ENCODE results near the gene TTC9B.

Gene TTC9B

GRCh38 chr19:40242480-40242879 is 24.3 kb upstream of the TTC9B start:
- no peak for TF ChIP-seq CTCF (IDR thresholded peaks at IDR 0.05; ENCODE audit: low read depth, low read length)
- no peak overlapping the region for H3K4me3 ChIP-seq (ENCODE audit: low read depth, low read length)

GRCh38 chr19:40241809-40242384 is 23.7 kb upstream of the TTC9B start:
- no peak for TF ChIP-seq CTCF (IDR thresholded peaks at IDR 0.05; ENCODE audit: low read depth, low read length)

GRCh38 chr19:40241125-40241808 is 23.1 kb upstream of the TTC9B start:
- TF ChIP-seq CTCF (IDR thresholded peaks at IDR 0.05; ENCODE audit: low read depth, low read length), result no peak
- H3K4me3 ChIP-seq (ENCODE audit: low read depth, low read length), result no peak overlapping the region

More at GRCh38 chr19:40241809-40242384, 23.7 kb upstream of the TTC9B start:
- no peak overlapping the region for H3K4me3 ChIP-seq (ENCODE audit: low read depth, low read length)

- H3K4me3 ChIP-seq (ENCODE audit: low read depth, low read length), result no peak overlapping the region
- TF ChIP-seq CTCF (IDR thresholded peaks at IDR 0.05; ENCODE audit: low read depth, low read length), result no peak
Measured at GRCh38 chr19:40240332-40240731, 22.1 kb upstream of the TTC9B start.

GRCh38 chr19:40239415-40240226 is 21.4 kb upstream of the TTC9B start:
- TF ChIP-seq CTCF (IDR thresholded peaks at IDR 0.05; ENCODE audit: low read depth, low read length), result no peak
- H3K4me3 ChIP-seq (ENCODE audit: low read depth, low read length), result no peak overlapping the region

GRCh38 chr19:40238775-40239174 is 20.6 kb upstream of the TTC9B start:
- H3K4me3 ChIP-seq (ENCODE audit: low read depth, low read length), result no peak overlapping the region
- TF ChIP-seq CTCF (IDR thresholded peaks at IDR 0.05; ENCODE audit: low read depth, low read length), result no peak

- H3K4me3 ChIP-seq (ENCODE audit: low read depth, low read length), result no peak overlapping the region
- TF ChIP-seq CTCF (IDR thresholded peaks at IDR 0.05; ENCODE audit: low read depth, low read length), result no peak
Measured at GRCh38 chr19:40237791-40238190, 19.6 kb upstream of the TTC9B start.

Measured in WI38 (cell line).